Activated gamma-delta T cell (primary cell): ENCODE results near the gene KRTAP22-2.

ENCODE experiments used
- DNase-seq: peaks from one replicate; lab custom pipeline; 2025; lab: John Stamatoyannopoulos, UW

KRTAP22-2 gene

GRCh38 chr21:30563072-30563471, 27.1 kb downstream of the KRTAP22-2 start:
- DNase-seq = no peak

- no peak for DNase-seq
These were observed 28.2 kb downstream of the KRTAP22-2 start for GRCh38 chr21:30561957-30562356.

- no peak for DNase-seq
These were observed 28.8 kb downstream of the KRTAP22-2 start, which contains the start of gene KRTAP19-7 for GRCh38 chr21:30561264-30561895. KRTAP19-7 (minus strand) TSS chr21:30561314; CDS start chr21:30561289, 25 bp downstream.

- DNase-seq = no peak
These were observed 35.1 kb downstream of the KRTAP22-2 start for GRCh38 chr21:30555095-30555494.

GRCh38 chr21:30552782-30553181, 37.4 kb downstream of the KRTAP22-2 start:
- no peak for DNase-seq

GRCh38 chr21:30541764-30542163, 48.4 kb downstream of the KRTAP22-2 start, which contains the start of gene KRTAP19-6:
KRTAP19-6 (minus strand) TSS chr21:30541864; CDS start chr21:30541833, 31 bp downstream.
- no peak for DNase-seq
